Ishikawa (cell line): ENCODE measurements around the gene CPNE6.

Experiments used
- CEBPB ChIP-seq: IDR thresholded peaks from 2 replicates; pipeline ENCODE4 v1.6.1; 2012
- EGR1 ChIP-seq: IDR thresholded peaks from 2 replicates; pipeline ENCODE4 v1.6.1; 2012
- FOXM1 ChIP-seq: IDR thresholded peaks from 2 replicates; pipeline ENCODE4 v1.6.1; 2012; ENCODE audit warnings: low read depth, borderline replicate concordance
- TAF1 ChIP-seq: IDR thresholded peaks from 2 replicates; pipeline ENCODE4 v1.6.1; 2012; ENCODE audit warnings: low read depth, mild to moderate bottlenecking
- TCF12 ChIP-seq: IDR thresholded peaks from 2 replicates; pipeline ENCODE4 v1.6.1; 2012; ENCODE audit warnings: low read depth
- YY1 ChIP-seq: IDR thresholded peaks from 2 replicates; pipeline ENCODE4 v1.6.1; 2012; ENCODE audit warnings: low read depth
- TF ChIP-seq, protein P1 (sequence below): IDR thresholded peaks from 2 replicates; pipeline ENCODE4 v1.6.1; 2012; ENCODE audit warnings: low read depth, mild to moderate bottlenecking
- TF ChIP-seq, protein P2 (sequence below): IDR thresholded peaks from 2 replicates; pipeline ENCODE4 v1.6.1; 2012

DNA sequence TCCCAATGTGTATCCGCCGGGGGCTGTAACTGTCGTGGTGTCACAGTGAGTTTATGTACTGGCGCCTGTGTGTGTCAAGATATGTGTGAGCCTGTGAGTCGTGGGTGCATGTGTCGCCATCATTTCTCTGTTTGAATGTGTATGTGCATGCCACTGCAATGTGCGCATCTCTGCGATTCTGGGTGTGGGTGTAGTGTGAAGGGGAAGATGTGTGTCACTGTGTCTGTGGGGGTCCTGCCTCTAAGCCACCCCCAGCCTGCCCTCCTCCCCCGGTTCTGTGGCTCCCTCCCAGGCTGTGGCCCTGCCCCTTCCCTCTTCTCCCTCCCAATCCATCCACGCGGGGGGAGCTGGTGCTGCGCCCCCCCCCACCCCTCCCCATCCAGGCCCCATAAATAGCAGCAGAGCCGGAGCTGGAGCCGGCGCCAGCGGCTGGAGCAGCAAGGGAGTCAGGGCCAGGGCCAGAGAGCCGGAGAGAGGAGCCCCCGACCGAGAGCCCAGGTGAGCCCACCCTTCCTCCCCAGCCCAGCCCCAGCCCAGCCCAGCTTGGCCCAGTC, at the start of gene CPNE6:
- TF ChIP-seq, protein P1, sequence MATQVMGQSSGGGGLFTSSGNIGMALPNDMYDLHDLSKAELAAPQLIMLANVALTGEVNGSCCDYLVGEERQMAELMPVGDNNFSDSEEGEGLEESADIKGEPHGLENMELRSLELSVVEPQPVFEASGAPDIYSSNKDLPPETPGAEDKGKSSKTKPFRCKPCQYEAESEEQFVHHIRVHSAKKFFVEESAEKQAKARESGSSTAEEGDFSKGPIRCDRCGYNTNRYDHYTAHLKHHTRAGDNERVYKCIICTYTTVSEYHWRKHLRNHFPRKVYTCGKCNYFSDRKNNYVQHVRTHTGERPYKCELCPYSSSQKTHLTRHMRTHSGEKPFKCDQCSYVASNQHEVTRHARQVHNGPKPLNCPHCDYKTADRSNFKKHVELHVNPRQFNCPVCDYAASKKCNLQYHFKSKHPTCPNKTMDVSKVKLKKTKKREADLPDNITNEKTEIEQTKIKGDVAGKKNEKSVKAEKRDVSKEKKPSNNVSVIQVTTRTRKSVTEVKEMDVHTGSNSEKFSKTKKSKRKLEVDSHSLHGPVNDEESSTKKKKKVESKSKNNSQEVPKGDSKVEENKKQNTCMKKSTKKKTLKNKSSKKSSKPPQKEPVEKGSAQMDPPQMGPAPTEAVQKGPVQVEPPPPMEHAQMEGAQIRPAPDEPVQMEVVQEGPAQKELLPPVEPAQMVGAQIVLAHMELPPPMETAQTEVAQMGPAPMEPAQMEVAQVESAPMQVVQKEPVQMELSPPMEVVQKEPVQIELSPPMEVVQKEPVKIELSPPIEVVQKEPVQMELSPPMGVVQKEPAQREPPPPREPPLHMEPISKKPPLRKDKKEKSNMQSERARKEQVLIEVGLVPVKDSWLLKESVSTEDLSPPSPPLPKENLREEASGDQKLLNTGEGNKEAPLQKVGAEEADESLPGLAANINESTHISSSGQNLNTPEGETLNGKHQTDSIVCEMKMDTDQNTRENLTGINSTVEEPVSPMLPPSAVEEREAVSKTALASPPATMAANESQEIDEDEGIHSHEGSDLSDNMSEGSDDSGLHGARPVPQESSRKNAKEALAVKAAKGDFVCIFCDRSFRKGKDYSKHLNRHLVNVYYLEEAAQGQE = no peak
- TF ChIP-seq, protein P2, sequence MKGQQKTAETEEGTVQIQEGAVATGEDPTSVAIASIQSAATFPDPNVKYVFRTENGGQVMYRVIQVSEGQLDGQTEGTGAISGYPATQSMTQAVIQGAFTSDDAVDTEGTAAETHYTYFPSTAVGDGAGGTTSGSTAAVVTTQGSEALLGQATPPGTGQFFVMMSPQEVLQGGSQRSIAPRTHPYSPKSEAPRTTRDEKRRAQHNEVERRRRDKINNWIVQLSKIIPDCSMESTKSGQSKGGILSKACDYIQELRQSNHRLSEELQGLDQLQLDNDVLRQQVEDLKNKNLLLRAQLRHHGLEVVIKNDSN = no peak
- TF ChIP-seq TAF1 = no peak
- TF ChIP-seq FOXM1 = no peak
- TF ChIP-seq CEBPB = no peak
- TF ChIP-seq EGR1 = no peak
- TF ChIP-seq YY1 = no peak
- TF ChIP-seq TCF12 = no peak
